Neutrophil (primary cell): Measurements from ENCODE around the gene ATF7IP.

ENCODE experiments used
- H3K27ac ChIP-seq: fragments of 200-600 bp; sonication (generic); 2 replicates; pipeline ENCODE4 v1.5.1; 2016; ENCODE audit warnings: mild to moderate bottlenecking, moderate library complexity
- H3K27me3 ChIP-seq: fragments of 200-600 bp; sonication (generic); 2 replicates; pipeline ENCODE4 v1.6.0; 2016; ENCODE audit warnings: mild to moderate bottlenecking
- H3K36me3 ChIP-seq: fragments of 200-600 bp; sonication (generic); 2 replicates; pipeline ENCODE4 v1.5.1; 2017
- H3K4me1 ChIP-seq, 2 experiments: fragments of 200-600 bp in 1 of 2; sonication (generic) in 1 of 2; 1 replicate in 1 of 2; 2 replicates in 1 of 2; pipeline versions ENCODE4 v1.5.1 to v1.6.1; 2013 to 2016; ENCODE audit warnings: low read depth in 1 of 2, low read length in 1 of 2, mild to moderate bottlenecking in 1 of 2, moderate library complexity in 1 of 2; ENCODE audit not compliant: control insufficient read depth in 1 of 2, insufficient read depth in 1 of 2
- H3K4me3 ChIP-seq, 2 experiments: fragments of 200-600 bp in 1 of 2; sonication (generic) in 1 of 2; 1 replicate in 1 of 2; 2 replicates in 1 of 2; pipeline ENCODE4 v1.5.1; 2013 to 2016; ENCODE audit warnings: low read depth in 1 of 2, low read length in 1 of 2, mild to moderate bottlenecking in 1 of 2, moderate library complexity in 1 of 2
- H3K9me3 ChIP-seq: fragments of 200-600 bp; sonication (generic); 2 replicates; pipeline ENCODE4 v1.5.1; 2016
- TF ChIP-seq, protein P1 (sequence below): fragments of 200-600 bp; sonication (generic); IDR thresholded peaks from 2 replicates; pipeline ENCODE4 v1.5.1; 2016; ENCODE audit warnings: antibody characterized with exemption

Gene ATF7IP

DNA sequence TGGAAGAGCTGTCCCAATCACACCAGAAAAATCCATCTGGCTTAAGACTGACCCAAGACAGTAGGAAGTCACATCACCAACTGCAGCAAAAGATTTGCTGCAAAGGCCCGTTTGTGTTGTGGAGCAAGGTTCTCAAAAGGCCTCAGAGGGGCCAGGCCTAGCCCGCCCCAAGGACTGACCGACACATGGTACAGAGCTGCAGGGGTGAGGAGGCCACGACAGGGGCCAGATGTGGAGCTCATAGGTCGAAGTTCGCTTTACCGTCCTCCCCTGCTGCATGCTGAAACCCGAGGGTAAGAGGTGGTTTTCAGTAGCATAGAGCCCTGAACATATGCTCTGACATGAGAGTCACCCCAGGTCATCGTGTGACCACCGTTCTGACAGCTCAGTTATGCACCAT lies 166.7 kb downstream of the ATF7IP start:
- Histone ChIP-seq H3K4me3 (no peak overlapping the region), H3K36me3 (peaks cover 58% of the 10 kb centered on the region), H3K4me1 (peaks cover 23 to 28% of the 10 kb centered on the region in 2 experiments), H3K9me3 (no peaks in the 10 kb centered on the region), H3K27me3 (no peaks in the 10 kb centered on the region), H3K27ac (peak overlapping the region; percentile 85)
- TF ChIP-seq, protein P1, sequence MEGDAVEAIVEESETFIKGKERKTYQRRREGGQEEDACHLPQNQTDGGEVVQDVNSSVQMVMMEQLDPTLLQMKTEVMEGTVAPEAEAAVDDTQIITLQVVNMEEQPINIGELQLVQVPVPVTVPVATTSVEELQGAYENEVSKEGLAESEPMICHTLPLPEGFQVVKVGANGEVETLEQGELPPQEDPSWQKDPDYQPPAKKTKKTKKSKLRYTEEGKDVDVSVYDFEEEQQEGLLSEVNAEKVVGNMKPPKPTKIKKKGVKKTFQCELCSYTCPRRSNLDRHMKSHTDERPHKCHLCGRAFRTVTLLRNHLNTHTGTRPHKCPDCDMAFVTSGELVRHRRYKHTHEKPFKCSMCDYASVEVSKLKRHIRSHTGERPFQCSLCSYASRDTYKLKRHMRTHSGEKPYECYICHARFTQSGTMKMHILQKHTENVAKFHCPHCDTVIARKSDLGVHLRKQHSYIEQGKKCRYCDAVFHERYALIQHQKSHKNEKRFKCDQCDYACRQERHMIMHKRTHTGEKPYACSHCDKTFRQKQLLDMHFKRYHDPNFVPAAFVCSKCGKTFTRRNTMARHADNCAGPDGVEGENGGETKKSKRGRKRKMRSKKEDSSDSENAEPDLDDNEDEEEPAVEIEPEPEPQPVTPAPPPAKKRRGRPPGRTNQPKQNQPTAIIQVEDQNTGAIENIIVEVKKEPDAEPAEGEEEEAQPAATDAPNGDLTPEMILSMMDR: no peak

DNA sequence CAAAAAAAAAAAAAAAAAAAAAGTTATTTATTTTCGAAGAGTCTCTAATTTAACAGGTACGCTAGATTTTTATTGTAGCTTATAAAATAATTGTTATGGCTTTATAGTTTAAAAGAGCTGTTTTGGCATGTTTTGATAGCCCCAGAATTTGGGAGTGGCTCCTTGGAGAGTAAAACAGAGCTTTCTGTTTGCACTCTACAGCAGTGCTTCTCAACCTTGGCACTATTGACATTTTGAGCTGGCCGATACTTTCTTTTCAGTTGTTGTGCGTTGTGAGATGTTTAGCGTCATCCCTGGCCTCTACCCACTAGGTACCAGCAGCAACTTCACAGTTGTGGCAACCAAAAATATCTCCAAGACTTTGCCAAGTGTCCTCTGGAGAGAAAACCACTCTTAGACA lies 171.6 kb downstream of the ATF7IP start:
- Histone ChIP-seq H3K36me3 (peaks cover 91% of the 10 kb centered on the region), H3K4me3 (no peak overlapping the region), H3K27ac (peak overlapping the region; percentile 37), H3K4me1 (peaks cover 0 to 2% of the 10 kb centered on the region in 2 experiments), H3K9me3 (no peaks in the 10 kb centered on the region), H3K27me3 (no peaks in the 10 kb centered on the region)
- TF ChIP-seq, protein P1: no peak

DNA sequence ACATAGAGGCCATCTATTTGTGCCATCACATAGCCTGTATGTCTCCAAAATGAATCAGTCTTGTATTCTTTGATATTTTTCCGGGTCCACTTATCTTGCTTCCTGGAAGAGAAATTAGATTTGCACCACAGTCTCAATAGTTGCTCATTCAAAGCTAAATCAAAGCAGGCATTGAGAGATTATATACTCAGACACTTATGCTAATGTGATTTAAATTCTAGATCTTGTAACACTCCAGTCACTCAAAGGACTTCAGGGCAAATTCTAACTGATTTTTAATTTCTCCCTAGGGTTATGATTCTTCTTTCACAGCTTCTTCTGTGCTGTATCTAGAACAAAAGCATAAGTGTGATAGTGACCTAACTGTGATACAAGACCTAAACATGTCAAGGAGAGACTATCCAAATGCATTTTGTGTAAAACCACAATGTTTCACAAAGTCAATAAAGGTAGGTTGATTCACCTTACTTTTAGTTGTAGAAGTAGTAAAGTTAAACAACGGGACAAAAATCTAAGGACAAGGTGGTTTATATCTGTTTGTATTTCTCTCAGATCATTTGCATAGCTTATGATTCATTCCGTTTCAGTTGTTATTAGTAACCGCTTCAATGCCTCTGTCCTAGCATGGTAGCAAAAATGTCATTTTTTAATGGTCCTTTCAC lies 175.4 kb downstream of the ATF7IP start:
- TF ChIP-seq, protein P1: no peak
- Histone ChIP-seq H3K36me3 (peaks cover 63% of the 10 kb centered on the region), H3K9me3 (no peaks in the 10 kb centered on the region), H3K4me3 (no peak overlapping the region), H3K27ac (peak overlapping the region; percentile 65), H3K27me3 (no peaks in the 10 kb centered on the region), H3K4me1 (no peaks in the 10 kb centered on the region)

DNA sequence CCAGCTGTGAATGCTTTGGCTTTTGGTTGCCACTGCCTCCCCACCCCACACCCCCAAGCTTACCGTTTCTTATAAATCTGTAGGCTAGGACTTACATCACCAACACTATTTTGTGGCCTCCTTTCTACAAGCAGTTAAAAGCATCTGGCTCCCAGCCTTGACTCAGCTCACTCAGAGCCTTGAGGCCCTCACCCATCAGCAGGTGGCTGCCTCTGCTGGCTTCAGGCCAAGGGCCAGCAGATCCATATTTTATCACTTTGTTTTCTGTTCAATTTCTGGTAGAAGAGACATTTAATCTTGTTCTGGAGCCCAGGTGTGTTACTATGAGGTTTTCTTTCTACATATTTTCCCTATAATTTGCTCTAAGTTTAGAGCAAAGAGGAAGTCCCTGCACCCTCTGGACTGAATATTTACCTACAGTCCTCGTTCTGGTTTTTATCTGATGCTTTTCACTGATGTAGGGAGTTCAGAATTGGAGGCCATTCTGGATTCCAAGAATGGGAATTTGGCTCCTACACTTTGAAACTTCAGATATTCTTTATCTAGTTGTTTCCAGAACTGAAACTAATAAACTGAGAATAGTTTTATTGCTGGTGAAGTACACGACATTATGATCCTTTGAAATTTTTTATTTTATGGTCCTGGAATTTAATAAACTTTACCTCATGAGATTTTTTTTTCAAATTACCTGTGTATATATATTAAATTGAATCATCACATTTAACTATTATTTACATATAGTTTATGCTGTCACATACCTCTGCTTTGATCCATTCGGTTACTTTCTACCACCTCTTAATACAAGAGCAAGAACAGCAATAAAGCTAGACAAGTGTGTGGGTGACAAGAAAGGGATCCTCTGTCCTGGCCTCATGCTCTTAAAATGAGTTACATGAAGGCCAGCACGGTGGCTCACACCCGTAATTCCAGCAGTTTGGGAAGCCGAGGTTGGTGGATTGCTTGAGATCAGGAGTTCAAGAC lies 180.0 kb downstream of the ATF7IP start:
- no peaks in the 10 kb centered on the region for H3K9me3 ChIP-seq
- H3K4me1 ChIP-seq: no peaks in the 10 kb centered on the region
- TF ChIP-seq, protein P1: no peak
- no peak overlapping the region for H3K4me3 ChIP-seq
- H3K27ac ChIP-seq: peak overlapping the region; percentile 70
- peaks cover 48% of the 10 kb centered on the region for H3K36me3 ChIP-seq
- no peaks in the 10 kb centered on the region for H3K27me3 ChIP-seq

DNA sequence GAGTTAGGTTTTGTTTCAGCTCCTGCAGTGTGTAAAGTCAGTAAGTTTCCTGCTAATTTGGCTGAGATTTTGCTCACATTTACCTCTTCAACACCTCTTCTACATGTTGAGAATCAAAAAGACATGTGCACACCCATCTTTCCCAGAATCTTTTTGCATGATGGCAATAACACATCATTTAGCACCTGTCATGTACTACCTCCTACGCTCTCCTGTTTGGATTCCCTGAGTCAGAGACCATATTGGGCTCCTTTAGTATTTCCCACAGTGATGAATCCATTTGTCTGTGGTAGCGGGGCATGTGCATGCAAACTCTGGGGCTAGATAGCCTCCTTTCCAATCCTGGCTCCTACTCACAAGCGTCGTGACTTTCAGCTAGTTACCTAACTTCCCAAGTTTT lies 182.1 kb downstream of the ATF7IP start:
- Histone ChIP-seq H3K4me1 (peaks cover 2 to 6% of the 10 kb centered on the region in 2 experiments), H3K4me3 (no peak overlapping the region), H3K27me3 (no peaks in the 10 kb centered on the region), H3K27ac (peak overlapping the region; percentile 70), H3K9me3 (no peaks in the 10 kb centered on the region), H3K36me3 (peaks cover 39% of the 10 kb centered on the region)
- TF ChIP-seq, protein P1: no peak
